Type B pancreatic cell (in vitro differentiated cells): ENCODE results near the gene CORO7. TPM values are rescaled to one million over a fixed set of nuclear protein-coding genes. Genes with fewer than 3 reads are reported as not detected.

Source experiments
- DNase-seq: peaks from one replicate; pipeline ENCODE4 v3.0.0; 2021; ENCODE audit warnings: mixed read lengths; ENCODE audit not compliant: unreplicated experiment; ENCODE audit errors: extremely low spot score
- H3K27ac Mint-ChIP-seq: 2 replicates; pipeline ENCODE4 v1.8.0; 2021; ENCODE audit warnings: mild to moderate bottlenecking, mixed read lengths
- H3K27me3 Mint-ChIP-seq: 2 replicates; pipeline ENCODE4 v1.8.0; 2021; ENCODE audit warnings: mixed read lengths
- H3K36me3 Mint-ChIP-seq: 2 replicates; pipeline ENCODE4 v1.8.0; 2021; ENCODE audit warnings: mixed read lengths
- H3K4me1 Mint-ChIP-seq: one replicate; pipeline ENCODE4 v1.8.0; 2021; ENCODE audit warnings: mixed read lengths; ENCODE audit not compliant: unreplicated experiment
- H3K4me3 Mint-ChIP-seq: 2 replicates; pipeline ENCODE4 v1.8.0; 2021; ENCODE audit warnings: mild to moderate bottlenecking, mixed read lengths
- H3K9me3 Mint-ChIP-seq: 2 replicates; pipeline ENCODE4 v1.8.0; 2021; ENCODE audit warnings: mixed read lengths
- CTCF ChIP-seq: fragments of 200-600 bp; sonication (generic); conservative IDR thresholded peaks from 2 replicates; pipeline ENCODE4 v1.5.0; 2021; ENCODE audit warnings: antibody characterized with exemption, mild to moderate bottlenecking
- total RNA-seq: library from RNA; stranded (reverse); gene quantifications from 2 replicates; pipeline ENCODE4 v1.2.1, GENCODE V29; 2021; ENCODE audit warnings: low replicate concordance

The CORO7 gene
- total RNA-seq, 1 donor from 2014 or later: 32.3 TPM

GRCh38 chr16:4309102-4309832 is 107.1 kb downstream of the CORO7 start:
- H3K27ac Mint-ChIP-seq: peak overlapping the region; percentile 13
- peaks cover 31% of the 10 kb centered on the region for H3K4me1 Mint-ChIP-seq

DNA sequence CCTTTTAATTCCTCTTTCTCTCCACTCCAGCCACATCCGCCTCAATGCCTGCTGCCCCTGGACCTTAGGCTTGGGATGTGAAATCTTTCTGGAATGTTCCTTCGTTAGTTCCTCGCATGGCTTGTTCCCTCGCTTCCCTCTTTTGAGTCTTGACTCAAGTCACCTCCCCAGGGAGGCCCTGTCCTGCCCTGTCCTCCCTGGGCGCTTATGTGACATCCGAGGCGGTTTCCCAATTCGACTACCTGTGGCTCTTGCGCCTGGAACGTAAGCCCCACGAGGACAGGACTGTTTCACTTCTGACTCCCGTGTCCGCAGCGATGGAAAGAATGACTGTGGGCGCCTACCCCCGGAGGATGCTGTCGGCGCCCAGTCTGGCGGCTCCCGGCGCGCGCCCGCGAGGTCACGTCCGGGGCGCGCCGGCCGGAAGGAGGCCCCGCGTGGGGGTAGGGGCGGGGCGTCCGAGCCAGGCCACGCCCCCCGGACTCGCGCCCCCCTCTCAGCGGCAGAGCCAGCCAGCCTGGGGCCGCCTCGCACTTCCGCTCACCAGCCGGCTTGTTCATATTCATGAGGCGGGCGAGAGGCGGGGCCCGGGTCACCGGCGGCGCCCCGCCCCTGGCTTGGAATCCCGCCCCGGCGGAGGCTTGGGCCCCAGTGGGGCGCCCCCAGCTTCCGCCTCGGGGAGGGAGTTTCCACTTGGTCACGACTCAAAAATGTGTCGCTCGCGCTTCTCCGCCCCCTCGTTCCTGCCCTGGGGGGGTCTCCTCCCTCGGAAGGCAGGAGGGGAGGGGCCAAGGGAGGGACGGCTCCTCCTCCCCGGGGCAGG is 109.0 kb downstream of the CORO7 start:
- Mint-ChIP-seq H3K9me3 (no peaks in the 10 kb centered on the region), H3K4me1 (peaks cover 36% of the 10 kb centered on the region), H3K27ac (peak overlapping the region; percentile 92), H3K36me3 (no peaks in the 10 kb centered on the region), H3K4me3 (peak overlapping the region; percentile 88), H3K27me3 (no peaks in the 10 kb centered on the region)
- peak; percentile 92 for DNase-seq
- TF ChIP-seq CTCF: no peak

More at GRCh38 chr16:4309102-4309832, 107.1 kb downstream of the CORO7 start:
- no peak for DNase-seq
- H3K4me3 Mint-ChIP-seq: peak overlapping the region; percentile 49
- TF ChIP-seq CTCF: peak; percentile 0
- H3K36me3 Mint-ChIP-seq: no peaks in the 10 kb centered on the region
- peaks cover 3% of the 10 kb centered on the region for H3K27me3 Mint-ChIP-seq
- H3K9me3 Mint-ChIP-seq: no peaks in the 10 kb centered on the region

DNA sequence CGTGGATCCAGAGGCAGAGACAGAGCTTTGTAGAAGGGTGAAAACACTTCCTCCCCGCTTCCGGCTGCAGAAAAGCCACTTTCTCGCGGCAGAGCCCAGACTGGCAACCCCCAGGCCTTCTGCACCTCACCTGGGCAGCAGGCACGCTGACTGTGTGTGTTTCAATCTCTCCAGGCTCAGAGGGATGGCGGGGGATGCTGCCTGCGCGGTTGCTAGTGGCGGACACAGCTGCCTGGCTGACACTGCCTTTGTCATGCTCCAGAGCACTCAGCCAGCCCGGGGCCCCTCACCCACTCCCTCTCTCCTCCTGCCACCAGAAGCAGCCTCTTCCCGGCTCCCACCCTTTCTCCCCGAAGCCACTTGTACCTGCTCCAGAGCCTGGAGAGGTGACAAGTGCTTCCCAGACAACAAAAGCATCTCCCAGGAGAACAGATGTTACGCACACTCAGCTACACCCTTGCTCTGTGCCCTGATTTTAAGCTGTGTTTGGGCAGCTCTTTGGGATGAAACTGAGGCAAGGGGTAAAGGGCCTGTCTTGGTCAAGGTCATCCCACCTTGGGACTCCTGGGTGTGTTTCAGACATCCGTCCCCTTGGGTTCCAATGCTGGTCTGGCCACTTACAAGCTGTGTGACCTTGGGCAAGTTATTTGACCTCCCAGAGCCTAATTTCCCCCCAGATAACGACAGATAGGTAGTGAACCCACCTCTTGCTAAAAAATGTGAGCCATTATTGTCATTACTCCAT is 109.8 kb downstream of the CORO7 start:
- no peak for DNase-seq
- no peak for TF ChIP-seq CTCF
- no peaks in the 10 kb centered on the region for H3K36me3 Mint-ChIP-seq
- no peaks in the 10 kb centered on the region for H3K9me3 Mint-ChIP-seq
- H3K4me1 Mint-ChIP-seq: peaks cover 36% of the 10 kb centered on the region
- no peaks in the 10 kb centered on the region for H3K27me3 Mint-ChIP-seq
- peak overlapping the region; percentile 92 for H3K27ac Mint-ChIP-seq
- peak overlapping the region; percentile 88 for H3K4me3 Mint-ChIP-seq

Other genes starting within 250 kb of the CORO7 start
- gene SRL, start 174.5 kb downstream of the CORO7 start, total RNA-seq: 1.2 TPM in 1 of 2 replicates, not detected in the other
- 11.8 and 27.0 TPM in 2 replicates for gene TFAP4, start 143.6 kb downstream of the CORO7 start, total RNA-seq
- 13.1 and 23.0 TPM in 2 replicates for gene GLIS2, start 100.5 kb downstream of the CORO7 start, total RNA-seq
- 30.5 and 39.3 TPM in 2 replicates for gene PAM16, start 65.3 kb downstream of the CORO7 start, total RNA-seq
- gene VASN, start 44.7 kb downstream of the CORO7 start, total RNA-seq: 9.7 and 29.0 TPM in 2 replicates
- gene DNAJA3, start 9.3 kb upstream of the CORO7 start, total RNA-seq: 43.9 and 46.5 TPM in 2 replicates
- gene NMRAL1, start 58.0 kb upstream of the CORO7 start, total RNA-seq: 48.3 and 49.1 TPM in 2 replicates
- gene HMOX2, start 59.8 kb upstream of the CORO7 start, total RNA-seq: 37.8 and 46.2 TPM in 2 replicates
- 19.2 and 41.3 TPM in 2 replicates for gene CDIP1, start 122.2 kb upstream of the CORO7 start, total RNA-seq
- 0.14 and 0.43 TPM in 2 replicates for gene C16orf96, start 139.7 kb upstream of the CORO7 start, total RNA-seq
- gene UBALD1, start 198.3 kb upstream of the CORO7 start, total RNA-seq: 49.2 and 85.9 TPM in 2 replicates
- gene MGRN1, start 208.2 kb upstream of the CORO7 start, total RNA-seq: 87.9 and 88.6 TPM in 2 replicates